IPS-15b (cell line): ENCODE data around the gene DENND2A.
"Not testable (repeated sequence)": the region's sequence is repeated elsewhere in the genome, so short reads cannot be mapped to it uniquely, and the experiment has no call there.

Experiments used
- H3K27me3 ChIP-seq: one replicate; pipeline ENCODE4 v1.6.1; 2013; ENCODE audit warnings: low read length; ENCODE audit not compliant: control insufficient read depth, insufficient read depth
- H3K36me3 ChIP-seq: one replicate; pipeline ENCODE4 v1.6.1; 2013; ENCODE audit warnings: low read length; ENCODE audit not compliant: control insufficient read depth, insufficient read depth
- H3K4me1 ChIP-seq: one replicate; pipeline ENCODE4 v1.6.1; 2013; ENCODE audit warnings: mild to moderate bottlenecking, low read length; ENCODE audit not compliant: control insufficient read depth, insufficient read depth
- H3K4me3 ChIP-seq: one replicate; pipeline ENCODE4 v1.5.1; 2013; ENCODE audit warnings: low read depth, low read length
- H3K9ac ChIP-seq: one replicate; pipeline ENCODE4 v1.6.1; 2013; ENCODE audit warnings: low read depth, mild to moderate bottlenecking, low read length
- H3K9me3 ChIP-seq: one replicate; pipeline ENCODE4 v1.6.1; 2013; ENCODE audit warnings: mild to moderate bottlenecking, low read length; ENCODE audit not compliant: control insufficient read depth, insufficient read depth

Gene DENND2A

GRCh38 chr7:140621401-140622021, 19.1 kb downstream of the DENND2A start:
- no peaks in the 10 kb centered on the region for H3K36me3 ChIP-seq
- no peak overlapping the region for H3K9ac ChIP-seq
- H3K4me3 ChIP-seq = no peak overlapping the region
- peaks cover 9% of the 10 kb centered on the region for H3K4me1 ChIP-seq
- H3K27me3 ChIP-seq = no peaks in the 10 kb centered on the region
- no peaks in the 10 kb centered on the region for H3K9me3 ChIP-seq

GRCh38 chr7:140619915-140620510, 20.6 kb downstream of the DENND2A start:
- H3K4me3 ChIP-seq, H3K9me3 ChIP-seq, H3K9ac ChIP-seq, H3K27me3 ChIP-seq, H3K4me1 ChIP-seq, H3K36me3 ChIP-seq: not testable (repeated sequence)

GRCh38 chr7:140619176-140619575, 21.4 kb downstream of the DENND2A start:
- H3K27me3 ChIP-seq = no peaks in the 10 kb centered on the region
- H3K9me3 ChIP-seq = no peaks in the 10 kb centered on the region
- H3K4me3 ChIP-seq = no peak overlapping the region
- peaks cover 1% of the 10 kb centered on the region for H3K4me1 ChIP-seq
- no peak overlapping the region for H3K9ac ChIP-seq
- H3K36me3 ChIP-seq = no peaks in the 10 kb centered on the region

GRCh38 chr7:140618306-140618705, 22.3 kb downstream of the DENND2A start:
- Histone ChIP-seq H3K9me3 (no peaks in the 10 kb centered on the region), H3K9ac (no peak overlapping the region), H3K4me1 (no peaks in the 10 kb centered on the region), H3K4me3 (no peak overlapping the region), H3K27me3 (no peaks in the 10 kb centered on the region), H3K36me3 (no peaks in the 10 kb centered on the region)

- H3K4me1 ChIP-seq = no peaks in the 10 kb centered on the region
- no peaks in the 10 kb centered on the region for H3K9me3 ChIP-seq
- no peaks in the 10 kb centered on the region for H3K36me3 ChIP-seq
- no peak overlapping the region for H3K4me3 ChIP-seq
- no peaks in the 10 kb centered on the region for H3K27me3 ChIP-seq
- H3K9ac ChIP-seq = no peak overlapping the region
Observed at GRCh38 chr7:140617081-140617480, 23.5 kb downstream of the DENND2A start.

- H3K36me3 ChIP-seq = no peaks in the 10 kb centered on the region
Observed at GRCh38 chr7:140616328-140616727, 24.3 kb downstream of the DENND2A start.

GRCh38 chr7:140611641-140612040, 29.0 kb downstream of the DENND2A start:
- Histone ChIP-seq H3K4me3 (no peak overlapping the region), H3K36me3 (no peaks in the 10 kb centered on the region), H3K9me3 (no peaks in the 10 kb centered on the region), H3K27me3 (no peaks in the 10 kb centered on the region), H3K4me1 (no peaks in the 10 kb centered on the region), H3K9ac (no peak overlapping the region)

More at GRCh38 chr7:140616328-140616727, 24.3 kb downstream of the DENND2A start:
- H3K9me3 ChIP-seq = no peaks in the 10 kb centered on the region
- no peak overlapping the region for H3K9ac ChIP-seq
- no peaks in the 10 kb centered on the region for H3K27me3 ChIP-seq
- no peak overlapping the region for H3K4me3 ChIP-seq
- H3K4me1 ChIP-seq = no peaks in the 10 kb centered on the region

GRCh38 chr7:140610204-140611165, 30.1 kb downstream of the DENND2A start:
- Histone ChIP-seq H3K4me1 (no peaks in the 10 kb centered on the region), H3K27me3 (no peaks in the 10 kb centered on the region), H3K9ac (no peak overlapping the region), H3K4me3 (no peak overlapping the region), H3K9me3 (no peaks in the 10 kb centered on the region), H3K36me3 (no peaks in the 10 kb centered on the region)

- Histone ChIP-seq H3K4me1 (no peaks in the 10 kb centered on the region), H3K36me3 (no peaks in the 10 kb centered on the region), H3K27me3 (no peaks in the 10 kb centered on the region), H3K9ac (no peak overlapping the region), H3K9me3 (no peaks in the 10 kb centered on the region), H3K4me3 (no peak overlapping the region)
Observed at GRCh38 chr7:140609646-140610045, 31.0 kb downstream of the DENND2A start.

DNA sequence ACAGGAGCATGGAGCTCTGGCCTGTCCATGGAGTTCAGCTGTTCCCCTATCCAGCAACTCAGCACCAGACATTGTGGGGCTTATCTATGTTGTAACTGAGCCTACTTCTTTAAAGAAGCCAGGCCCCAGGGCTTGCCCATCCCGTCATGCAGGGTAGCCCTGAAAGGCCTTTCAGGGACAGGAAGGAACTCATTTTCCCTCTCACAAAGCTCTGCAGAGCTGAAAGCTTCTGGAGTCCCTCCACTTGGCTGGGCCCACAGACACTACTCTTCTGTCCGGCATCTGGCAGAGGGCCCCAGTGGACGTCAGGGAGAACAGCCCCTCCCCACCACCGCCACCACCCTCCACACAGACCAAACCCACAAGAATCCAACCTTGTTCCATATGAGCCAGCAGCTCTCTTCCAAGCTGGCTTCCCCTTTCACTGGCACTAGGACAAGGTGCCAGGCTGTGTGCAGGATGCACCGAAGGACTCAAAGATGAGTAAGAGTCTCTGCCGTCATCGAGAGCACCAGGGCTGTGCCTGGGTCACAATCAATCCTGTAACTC, 33.1 kb downstream of the DENND2A start:
- Histone ChIP-seq H3K36me3 (no peaks in the 10 kb centered on the region), H3K9me3 (no peaks in the 10 kb centered on the region), H3K4me3 (no peak overlapping the region), H3K27me3 (no peaks in the 10 kb centered on the region), H3K4me1 (no peaks in the 10 kb centered on the region), H3K9ac (no peak overlapping the region)

- no peaks in the 10 kb centered on the region for H3K9me3 ChIP-seq
- H3K27me3 ChIP-seq = no peaks in the 10 kb centered on the region
- H3K4me1 ChIP-seq = no peaks in the 10 kb centered on the region
- H3K9ac ChIP-seq = no peak overlapping the region
- H3K36me3 ChIP-seq = no peaks in the 10 kb centered on the region
- no peak overlapping the region for H3K4me3 ChIP-seq
Observed at GRCh38 chr7:140605337-140605736, 35.3 kb downstream of the DENND2A start.
